Stimulated activated naive CD8-positive, alpha-beta T cell treated with anti-CD3 and anti-CD28 coated beads, Interleukin-15, Interleukin-2, amounts not matched to agents 100 ng/mL and 50 ng/mL, for 24 hours (primary cell): ENCODE results near the gene TRIM37.

Source experiments
- H3K27ac Mint-ChIP-seq: one replicate; pipeline ENCODE4 v1.8.0; 2021; ENCODE audit warnings: mild to moderate bottlenecking, mixed read lengths
- H3K27me3 Mint-ChIP-seq: one replicate; pipeline ENCODE4 v1.8.0; 2021; ENCODE audit warnings: mixed read lengths
- H3K36me3 Mint-ChIP-seq: one replicate; pipeline ENCODE4 v1.8.0; 2021; ENCODE audit warnings: low read depth, mixed read lengths
- H3K4me1 Mint-ChIP-seq: one replicate; pipeline ENCODE4 v1.8.0; 2021; ENCODE audit warnings: low read depth, mixed read lengths
- H3K4me3 Mint-ChIP-seq: one replicate; pipeline ENCODE4 v1.8.0; 2021; ENCODE audit warnings: mild to moderate bottlenecking, mixed read lengths
- H3K9me3 Mint-ChIP-seq: one replicate; pipeline ENCODE4 v1.8.0; 2021; ENCODE audit warnings: mixed read lengths

The TRIM37 gene

GRCh38 chr17:59129814-59130213 lies 23.1 kb upstream of the TRIM37 start:
- peaks cover 19% of the 10 kb centered on the region for H3K36me3 Mint-ChIP-seq
- no peaks in the 10 kb centered on the region for H3K9me3 Mint-ChIP-seq
- no peak overlapping the region for H3K27ac Mint-ChIP-seq
- no peak overlapping the region for H3K4me3 Mint-ChIP-seq
- H3K27me3 Mint-ChIP-seq: no peaks in the 10 kb centered on the region
- H3K4me1 Mint-ChIP-seq: no peaks in the 10 kb centered on the region

DNA sequence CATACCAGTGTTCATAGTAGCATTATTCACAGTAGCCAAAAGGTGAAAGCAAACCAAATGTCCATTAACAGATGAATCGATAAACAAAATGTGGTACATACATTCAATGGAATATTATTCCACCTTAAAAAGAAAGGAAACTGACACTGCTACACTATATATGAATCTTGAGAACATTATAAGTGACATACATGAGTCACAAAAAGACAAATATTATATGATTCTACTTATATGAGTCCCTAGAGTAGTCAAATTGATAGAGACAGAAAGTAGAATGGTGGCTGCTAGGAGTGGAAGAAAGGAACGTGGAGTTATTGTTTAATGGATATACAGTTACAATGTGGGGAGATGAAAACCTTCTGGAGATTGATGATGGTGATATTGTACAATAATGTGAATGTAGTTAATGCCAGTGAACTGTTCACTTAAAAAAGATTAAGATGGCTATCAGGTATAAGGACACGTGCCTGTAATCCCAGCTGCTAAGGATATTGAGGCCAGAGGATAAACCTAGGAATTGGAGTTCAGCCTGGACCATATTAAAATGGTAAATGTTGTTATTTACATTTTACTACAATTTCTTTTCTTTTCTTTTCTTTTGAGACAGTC lies 20.2 kb upstream of the TRIM37 start:
- H3K4me3 Mint-ChIP-seq: no peak overlapping the region
- H3K27me3 Mint-ChIP-seq: no peaks in the 10 kb centered on the region
- H3K9me3 Mint-ChIP-seq: no peaks in the 10 kb centered on the region
- H3K4me1 Mint-ChIP-seq: no peaks in the 10 kb centered on the region
- H3K27ac Mint-ChIP-seq: no peak overlapping the region
- peaks cover 28% of the 10 kb centered on the region for H3K36me3 Mint-ChIP-seq

GRCh38 chr17:59124665-59125064 lies 18.0 kb upstream of the TRIM37 start:
- H3K4me3 Mint-ChIP-seq: no peak overlapping the region
- H3K4me1 Mint-ChIP-seq: no peaks in the 10 kb centered on the region
- peak overlapping the region; percentile 5 for H3K27ac Mint-ChIP-seq
- no peaks in the 10 kb centered on the region for H3K9me3 Mint-ChIP-seq
- H3K27me3 Mint-ChIP-seq: no peaks in the 10 kb centered on the region
- H3K36me3 Mint-ChIP-seq: peaks cover 37% of the 10 kb centered on the region

GRCh38 chr17:59121901-59122480 lies 15.3 kb upstream of the TRIM37 start:
- H3K36me3 Mint-ChIP-seq: peaks cover 38% of the 10 kb centered on the region
- no peaks in the 10 kb centered on the region for H3K4me1 Mint-ChIP-seq
- H3K27me3 Mint-ChIP-seq: no peaks in the 10 kb centered on the region
- H3K9me3 Mint-ChIP-seq: no peaks in the 10 kb centered on the region
- H3K4me3 Mint-ChIP-seq: no peak overlapping the region
- H3K27ac Mint-ChIP-seq: no peak overlapping the region

DNA sequence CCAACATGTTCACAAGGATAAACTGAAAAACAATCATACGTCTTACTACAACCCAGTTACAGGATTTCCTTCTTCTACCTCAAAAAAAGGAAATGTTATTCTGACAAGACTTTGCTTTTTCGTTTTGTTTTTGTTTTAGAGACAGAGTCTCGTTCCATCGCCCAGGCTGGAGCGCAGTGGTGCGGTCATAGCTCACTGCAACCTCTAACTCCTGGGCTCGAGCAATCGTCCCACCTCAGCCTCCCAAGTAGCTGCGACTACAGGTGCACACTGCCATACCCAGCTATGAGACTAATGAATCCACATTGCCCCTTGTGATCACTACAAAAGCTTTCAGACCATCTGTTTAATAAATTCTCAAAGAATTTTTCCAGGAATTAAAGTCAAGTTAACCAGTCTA lies 8.8 kb upstream of the TRIM37 start:
- Mint-ChIP-seq H3K27ac (no peak overlapping the region), H3K36me3 (peaks cover 36% of the 10 kb centered on the region), H3K4me1 (no peaks in the 10 kb centered on the region), H3K9me3 (no peaks in the 10 kb centered on the region), H3K27me3 (no peaks in the 10 kb centered on the region), H3K4me3 (no peak overlapping the region)

GRCh38 chr17:59111539-59111938 lies 4.9 kb upstream of the TRIM37 start:
- H3K4me1 Mint-ChIP-seq: peaks cover 25% of the 10 kb centered on the region
- no peaks in the 10 kb centered on the region for H3K9me3 Mint-ChIP-seq
- H3K36me3 Mint-ChIP-seq: peaks cover 29% of the 10 kb centered on the region
- no peak overlapping the region for H3K4me3 Mint-ChIP-seq
- H3K27me3 Mint-ChIP-seq: no peaks in the 10 kb centered on the region
- H3K27ac Mint-ChIP-seq: no peak overlapping the region

GRCh38 chr17:59110973-59111372 lies 4.3 kb upstream of the TRIM37 start:
- no peak overlapping the region for H3K4me3 Mint-ChIP-seq
- peaks cover 29% of the 10 kb centered on the region for H3K36me3 Mint-ChIP-seq
- H3K9me3 Mint-ChIP-seq: no peaks in the 10 kb centered on the region
- peaks cover 26% of the 10 kb centered on the region for H3K4me1 Mint-ChIP-seq
- H3K27me3 Mint-ChIP-seq: no peaks in the 10 kb centered on the region
- no peak overlapping the region for H3K27ac Mint-ChIP-seq

- H3K4me1 Mint-ChIP-seq: peaks cover 48% of the 10 kb centered on the region
- no peaks in the 10 kb centered on the region for H3K27me3 Mint-ChIP-seq
- H3K9me3 Mint-ChIP-seq: no peaks in the 10 kb centered on the region
- no peak overlapping the region for H3K27ac Mint-ChIP-seq
- H3K4me3 Mint-ChIP-seq: peak overlapping the region; percentile 94
- H3K36me3 Mint-ChIP-seq: peaks cover 28% of the 10 kb centered on the region
Observed at GRCh38 chr17:59108400-59109102, 1.9 kb upstream of the TRIM37 start.

- Mint-ChIP-seq H3K4me1 (peaks cover 51% of the 10 kb centered on the region), H3K27me3 (no peaks in the 10 kb centered on the region), H3K36me3 (peaks cover 38% of the 10 kb centered on the region), H3K9me3 (no peaks in the 10 kb centered on the region), H3K27ac (peak overlapping the region; percentile 87), H3K4me3 (peak overlapping the region; percentile 94)
Observed at GRCh38 chr17:59107306-59107670, 608 bp upstream of the TRIM37 start.

- Mint-ChIP-seq H3K27me3 (no peaks in the 10 kb centered on the region), H3K9me3 (no peaks in the 10 kb centered on the region), H3K4me1 (peaks cover 58% of the 10 kb centered on the region), H3K4me3 (peak overlapping the region; percentile 94), H3K36me3 (peaks cover 35% of the 10 kb centered on the region), H3K27ac (peak overlapping the region; percentile 87)
Observed at GRCh38 chr17:59105852-59106462, 723 bp downstream of the TRIM37 start.

DNA sequence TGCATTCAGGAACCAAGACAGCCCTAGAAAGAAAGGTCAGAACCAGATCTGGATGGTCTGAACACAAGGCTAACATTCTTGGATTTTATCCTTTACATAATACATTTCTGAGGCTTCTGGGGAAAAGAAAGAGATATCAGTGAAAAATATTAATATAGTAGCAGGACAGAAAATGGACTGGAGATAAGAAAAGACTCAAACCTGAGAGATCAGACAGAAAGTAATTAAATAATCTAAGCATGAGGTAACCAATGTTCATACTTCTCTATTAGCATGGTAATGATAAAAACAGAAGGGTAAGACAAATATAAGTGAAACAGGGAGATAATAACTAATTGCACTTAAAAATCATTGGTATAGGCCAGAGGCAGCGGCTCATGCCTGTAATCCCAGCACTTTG lies 5.5 kb downstream of the TRIM37 start:
- Mint-ChIP-seq H3K4me3 (no peak overlapping the region), H3K4me1 (peaks cover 48% of the 10 kb centered on the region), H3K27ac (peak overlapping the region; percentile 4), H3K9me3 (no peaks in the 10 kb centered on the region), H3K27me3 (no peaks in the 10 kb centered on the region), H3K36me3 (peaks cover 53% of the 10 kb centered on the region)

GRCh38 chr17:59097876-59098275 lies 8.8 kb downstream of the TRIM37 start:
- peaks cover 52% of the 10 kb centered on the region for H3K36me3 Mint-ChIP-seq
- peaks cover 30% of the 10 kb centered on the region for H3K4me1 Mint-ChIP-seq
- H3K27ac Mint-ChIP-seq: no peak overlapping the region
- H3K4me3 Mint-ChIP-seq: no peak overlapping the region
- no peaks in the 10 kb centered on the region for H3K27me3 Mint-ChIP-seq
- no peaks in the 10 kb centered on the region for H3K9me3 Mint-ChIP-seq

- H3K27me3 Mint-ChIP-seq: no peaks in the 10 kb centered on the region
- peaks cover 30% of the 10 kb centered on the region for H3K36me3 Mint-ChIP-seq
- H3K27ac Mint-ChIP-seq: no peak overlapping the region
- H3K4me3 Mint-ChIP-seq: no peak overlapping the region
- H3K4me1 Mint-ChIP-seq: peaks cover 14% of the 10 kb centered on the region
- no peaks in the 10 kb centered on the region for H3K9me3 Mint-ChIP-seq
Observed at GRCh38 chr17:59094861-59095530, 11.7 kb downstream of the TRIM37 start.

DNA sequence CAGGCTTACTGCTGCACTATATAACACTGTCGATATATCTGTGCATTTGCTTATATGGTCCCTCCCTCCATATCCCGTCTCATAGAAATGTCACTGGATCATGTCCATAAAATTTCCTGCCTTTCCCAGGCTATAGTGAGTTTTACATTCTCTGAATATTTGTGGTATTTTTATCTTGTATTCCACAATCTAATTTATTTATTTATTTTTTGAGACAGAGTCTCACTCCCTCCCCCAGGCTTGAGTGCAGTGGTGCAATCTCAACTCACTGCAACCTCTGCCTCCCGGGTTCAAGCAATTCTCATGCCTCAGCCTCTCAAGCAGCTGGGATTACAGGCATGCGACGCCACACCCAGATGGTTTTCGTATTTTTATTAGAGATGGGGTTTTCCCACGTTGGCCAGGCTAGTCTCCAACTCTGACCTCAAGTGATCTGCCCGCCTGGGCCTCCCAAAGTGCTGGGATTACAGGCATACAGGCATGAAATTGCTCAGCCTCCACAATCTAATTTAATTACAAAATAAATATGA lies 12.9 kb downstream of the TRIM37 start:
- no peak overlapping the region for H3K27ac Mint-ChIP-seq
- no peaks in the 10 kb centered on the region for H3K27me3 Mint-ChIP-seq
- peaks cover 31% of the 10 kb centered on the region for H3K36me3 Mint-ChIP-seq
- H3K4me1 Mint-ChIP-seq: peaks cover 14% of the 10 kb centered on the region
- H3K4me3 Mint-ChIP-seq: no peak overlapping the region
- H3K9me3 Mint-ChIP-seq: no peaks in the 10 kb centered on the region
